Omental fat pad (tissue), 4 donors: ENCODE measurements around the gene SLC25A36. TPM values are rescaled to one million over a fixed set of nuclear protein-coding genes. Genes with fewer than 3 reads are reported as not detected.

Experiments used
- ATAC-seq: fragments of 150-250 bp; one replicate; pipeline ENCODE4 v1.9.1; 2016; ENCODE audit warnings: mild to moderate bottlenecking, moderate library complexity; ENCODE audit not compliant: low FRiP score
- DNase-seq: peaks from one replicate; pipeline ENCODE4 v3.0.0-alpha.2; 2019; ENCODE audit warnings: low spot score
- CTCF ChIP-seq, 3 donors: fragments of 450-650 bp; IDR thresholded peaks; one replicate each; pipeline ENCODE4 v1.5.1; 2016 to 2017; ENCODE audit warnings: antibody characterized with exemption in 3 of 3, mild to moderate bottlenecking in 3 of 3, moderate library complexity in 2 of 3
- total RNA-seq, 4 donors: library from RNA; depleted of rRNA; stranded (reverse); fragments of >200 nt; gene quantifications; one replicate each; pipeline ENCODE4 v1.1.0, GENCODE V29; 2016

Gene SLC25A36
- total RNA-seq, 4 donors from 2014 or later, result 50.9 to 77.9 (median 55.4) TPM

GRCh38 chr3:140904521-140904920 is 37.1 kb upstream of the SLC25A36 start:
- DNase-seq (no peak), ATAC-seq (no peak)
- TF ChIP-seq CTCF (IDR thresholded peaks at IDR 0.05), result no peak

- no peak for TF ChIP-seq CTCF (IDR thresholded peaks at IDR 0.05)
- DNase-seq, result no peak
- ATAC-seq, result no peak
These were observed 36.1 kb upstream of the SLC25A36 start for GRCh38 chr3:140905559-140905958.

- TF ChIP-seq CTCF (IDR thresholded peaks at IDR 0.05), result no peak
- DNase-seq (no peak), ATAC-seq (no peak)
These were observed 34.9 kb upstream of the SLC25A36 start for GRCh38 chr3:140906785-140907184.

GRCh38 chr3:140910860-140911259 is 30.8 kb upstream of the SLC25A36 start:
- DNase-seq (no peak), ATAC-seq (no peak)

GRCh38 chr3:140911822-140912221 is 29.8 kb upstream of the SLC25A36 start:
- DNase-seq (no peak), ATAC-seq (no peak)
- no peak for TF ChIP-seq CTCF (IDR thresholded peaks at IDR 0.05)

More at GRCh38 chr3:140910860-140911259, 30.8 kb upstream of the SLC25A36 start:
- TF ChIP-seq CTCF (IDR thresholded peaks at IDR 0.05), result no peak

GRCh38 chr3:140913728-140914127 is 27.9 kb upstream of the SLC25A36 start:
- no peak for TF ChIP-seq CTCF (IDR thresholded peaks at IDR 0.05)
- DNase-seq (no peak), ATAC-seq (no peak)

- TF ChIP-seq CTCF (IDR thresholded peaks at IDR 0.05), result no peak
- no peak for ATAC-seq
- DNase-seq, result no peak
These were observed 27.2 kb upstream of the SLC25A36 start for GRCh38 chr3:140914384-140914945.
